ENCODE data around the gene POLL.
A peak's percentile ranks its signal among the peaks of the same experiment; 100 is the strongest.
"Not testable (repeated sequence)": the region's sequence is repeated elsewhere in the genome, so short reads cannot be mapped to it uniquely, and the experiment has no call there.

POLL gene

GRCh38 chr10:101611096-101611905 is 23.2 kb upstream of the POLL start:
- DNase-seq (ENCODE audit: low read depth, low spot score) = no peak

- no peak for DNase-seq (ENCODE audit: low read depth, low spot score)
These were observed 21.4 kb upstream of the POLL start for GRCh38 chr10:101609481-101609880.

DNA sequence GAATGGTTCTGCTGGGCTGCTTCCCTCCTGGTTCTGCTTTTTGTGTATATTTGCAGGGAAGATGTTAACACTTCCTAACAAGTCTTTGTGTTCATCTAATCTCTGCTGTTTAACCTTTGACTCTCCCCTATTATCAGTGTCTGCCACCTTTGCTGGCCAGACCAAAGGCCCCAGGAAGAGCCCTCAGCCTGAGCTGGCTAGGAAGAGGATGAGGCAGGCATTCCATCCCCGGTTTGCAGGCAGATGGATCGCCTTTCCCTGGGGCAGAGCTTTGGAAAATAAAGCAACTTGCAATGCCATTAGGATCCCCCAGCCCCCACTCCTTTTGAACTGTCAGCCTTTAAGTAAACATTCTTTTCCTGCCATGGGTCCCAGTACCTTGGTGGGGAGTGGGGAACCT is 19.1 kb upstream of the POLL start:
- DNase-seq (ENCODE audit: low read depth, low spot score) = no peak

GRCh38 chr10:101602761-101603398 is 14.8 kb upstream of the POLL start:
- DNase-seq (ENCODE audit: low read depth, low spot score) = peak; percentile 28

DNA sequence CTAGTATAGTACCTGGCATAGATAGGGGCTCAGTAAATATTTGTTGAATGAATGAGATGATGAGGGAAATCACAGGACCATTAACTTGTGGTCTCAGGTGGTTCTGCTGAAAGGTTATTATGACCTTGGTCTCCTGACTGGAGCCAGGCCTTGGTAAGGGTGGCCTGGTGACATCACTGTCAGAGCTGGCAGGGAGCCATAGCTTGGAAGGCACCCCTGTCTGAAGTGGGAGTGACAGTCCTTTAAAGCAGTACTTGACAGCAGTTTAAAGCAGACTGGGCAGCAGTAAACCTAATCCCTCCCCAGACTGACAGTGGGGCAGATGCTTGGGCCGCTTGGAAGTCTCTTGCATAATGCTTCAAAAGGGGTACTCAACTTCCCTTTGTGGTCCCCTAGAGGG is 13.5 kb upstream of the POLL start:
- DNase-seq (ENCODE audit: low read depth, low spot score) = no peak

- DNase-seq (ENCODE audit: low read depth, low spot score) = no peak
These were observed 9.2 kb upstream of the POLL start for GRCh38 chr10:101597091-101597900.

GRCh38 chr10:101595591-101596433 is 7.8 kb upstream of the POLL start:
- DNase-seq (ENCODE audit: low read depth, low spot score) = no peak

GRCh38 chr10:101593331-101593730 is 5.3 kb upstream of the POLL start:
- not testable (repeated sequence) for DNase-seq (ENCODE audit: low read depth, low spot score)

GRCh38 chr10:101588879-101589278 is 822 bp upstream of the POLL start:
- DNase-seq (ENCODE audit: low read depth, low spot score) = no peak

- DNase-seq (ENCODE audit: low read depth, low spot score) = no peak
These were observed 2.2 kb downstream of the POLL start for GRCh38 chr10:101585841-101586240.

DNA sequence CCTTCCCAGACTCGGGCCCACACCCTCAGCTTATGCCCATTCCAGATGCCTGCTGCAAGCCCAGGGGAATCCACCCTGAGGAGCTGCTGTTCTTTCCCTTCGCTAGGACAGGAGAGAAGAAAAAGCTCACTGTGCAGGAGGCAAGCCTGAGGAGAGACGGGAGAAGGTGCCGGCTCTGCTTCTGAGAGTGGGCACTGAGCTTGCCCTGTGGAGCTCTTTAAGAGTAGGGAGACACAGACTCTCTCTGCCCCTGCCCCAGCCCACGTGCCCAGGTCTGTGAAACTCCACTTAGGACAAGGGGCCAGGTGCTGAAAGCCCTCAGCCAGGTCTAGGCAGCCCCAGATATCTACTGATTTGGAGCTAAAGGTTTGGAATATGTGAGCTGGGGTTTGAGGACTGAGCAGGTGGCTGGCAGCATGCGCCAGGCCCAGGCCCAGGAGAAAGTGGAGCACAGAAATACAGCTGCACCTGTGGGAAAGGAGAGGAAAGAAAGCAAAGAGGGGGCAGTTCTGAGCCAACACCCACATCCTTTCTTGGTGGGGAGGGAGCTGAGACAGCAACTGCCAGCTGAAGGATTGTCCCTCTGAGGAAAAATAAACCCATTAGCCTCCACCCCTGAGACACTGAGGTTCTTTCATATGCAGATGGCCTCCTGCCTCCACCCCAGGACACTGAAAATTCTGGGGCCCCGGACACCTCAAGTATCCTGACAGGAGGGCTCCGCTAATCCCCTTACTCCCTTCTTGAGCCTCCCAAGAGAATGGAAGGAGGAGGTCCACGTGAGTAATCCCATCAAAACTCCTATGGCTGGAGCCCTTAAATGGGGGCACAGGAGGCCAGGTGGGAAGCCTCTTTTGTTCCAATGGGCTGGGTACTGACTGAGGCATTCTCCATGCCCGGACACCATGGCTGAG is 7.3 kb downstream of the POLL start:
- no peak for DNase-seq (ENCODE audit: low read depth, low spot score)

- DNase-seq (ENCODE audit: low read depth, low spot score) = no peak
These were observed 8.6 kb downstream of the POLL start for GRCh38 chr10:101579516-101579870.

DNA sequence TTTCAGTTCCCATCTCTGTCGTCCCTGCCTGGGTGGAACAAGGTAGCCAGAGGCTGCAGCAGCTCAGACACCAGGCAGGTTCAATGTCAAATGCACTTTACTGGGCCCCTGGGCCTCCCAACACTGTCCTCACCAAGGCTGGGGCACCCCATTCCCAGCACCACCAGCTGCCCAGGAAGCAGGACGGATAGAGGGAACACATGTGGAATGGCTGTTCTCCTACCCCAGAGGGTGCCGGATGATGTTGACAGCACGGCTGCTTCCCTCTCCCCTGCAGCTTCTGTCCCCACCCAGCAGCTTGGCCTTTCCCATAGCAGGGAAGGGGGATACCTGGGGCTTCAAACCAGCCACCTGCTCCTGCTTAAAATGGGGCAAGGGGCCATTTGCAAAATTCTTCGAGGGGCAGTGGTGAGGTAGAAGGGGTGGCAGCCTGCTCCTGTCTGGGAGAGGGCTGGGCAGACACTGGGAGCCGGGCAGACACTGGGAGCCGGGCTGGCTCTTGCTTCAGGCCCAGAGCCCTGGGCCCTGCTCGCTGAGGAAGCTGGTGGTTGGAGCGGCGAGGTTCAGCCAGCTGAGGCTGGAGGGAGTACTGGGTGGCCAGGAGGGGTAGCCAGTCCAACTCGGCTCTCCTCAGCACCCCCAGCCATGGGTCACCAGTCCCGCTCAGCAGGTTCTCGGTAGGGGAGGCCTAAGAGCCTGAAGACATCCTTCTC is 9.1 kb downstream of the POLL start:
- no peak for DNase-seq (ENCODE audit: low read depth, low spot score)

DNA sequence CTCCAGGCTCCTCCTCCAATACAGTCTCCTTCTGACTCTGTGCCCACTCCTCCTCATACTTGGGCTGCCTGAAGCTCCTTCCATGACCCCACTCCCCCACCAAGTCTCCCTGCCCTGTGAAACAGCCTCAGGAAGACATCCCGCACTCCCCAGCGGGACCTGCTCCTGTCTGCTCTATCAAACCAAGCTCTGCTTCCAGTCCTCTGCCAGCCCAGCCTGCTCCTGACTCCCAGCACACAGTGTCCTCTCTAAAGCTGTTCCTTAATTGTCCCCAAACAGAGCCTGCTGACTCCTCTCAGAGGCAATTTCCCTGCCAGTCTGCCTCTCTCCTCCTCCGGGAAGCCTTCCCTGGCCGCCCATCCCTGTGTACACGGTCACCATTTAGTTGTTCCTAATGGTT is 9.9 kb downstream of the POLL start:
- DNase-seq (ENCODE audit: low read depth, low spot score) = no peak

- DNase-seq (ENCODE audit: low read depth, low spot score) = no peak
These were observed 10.8 kb downstream of the POLL start for GRCh38 chr10:101577121-101577871.

GRCh38 chr10:101576211-101576863 is 11.7 kb downstream of the POLL start:
- DNase-seq (ENCODE audit: low read depth, low spot score) = no peak

- no peak for DNase-seq (ENCODE audit: low read depth, low spot score)
These were observed 12.4 kb downstream of the POLL start for GRCh38 chr10:101575580-101576210.

DNA sequence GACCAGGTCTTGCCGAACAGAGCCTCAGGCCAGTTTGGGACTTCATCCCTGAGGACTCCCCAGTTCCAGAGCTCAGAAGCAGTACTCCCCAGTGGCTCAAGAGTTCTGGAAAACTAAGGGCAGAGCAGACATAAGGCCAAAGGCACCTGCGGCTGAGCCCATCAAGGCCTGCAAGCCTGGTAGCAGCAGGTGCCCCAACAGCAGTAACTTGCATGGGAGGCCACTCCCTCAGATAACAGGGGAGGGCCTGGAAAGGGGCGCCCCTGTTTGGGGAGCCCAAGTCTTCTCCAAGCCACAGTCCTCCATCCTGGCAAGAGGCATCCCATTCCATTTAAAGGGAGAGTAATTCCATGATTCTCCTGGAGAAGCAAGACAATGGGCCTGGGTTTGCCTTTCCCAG is 13.0 kb downstream of the POLL start:
- no peak for DNase-seq (ENCODE audit: low read depth, low spot score)

All from smooth muscle cell of the brain vasculature (primary cell).